GM12878 (cell line): ENCODE results near the gene KCTD6. TPM values are rescaled to one million over a fixed set of nuclear protein-coding genes. Genes with fewer than 3 reads are reported as not detected.

Source experiments
- ATAC-seq: fragments of 200-7000 bp; cut with Tn5 transposase; 3 replicates; pipeline ENCODE4 v1.9.1; 2020; ENCODE audit warnings: mild to moderate bottlenecking, moderate library complexity
- BruUV-seq: library from RNA; stranded (reverse); fragments of 400-500 nt; replicated peaks from 2 replicates; lab custom pipeline; 2021; lab: Mats Ljungman, UMichigan
- CTCF ChIA-PET: fragments of 300-600 bp; sonication (Branson Sonifier 250); formaldehyde crosslinking; extraction: SDS; loops from one replicate; lab custom pipeline; 2021; ENCODE audit warnings: inconsistent platforms; lab: Yijun Ruan, JAX
- POLR2A ChIA-PET: fragments of 350-600 bp; formaldehyde crosslinking; extraction: SDS; loops from one replicate; lab custom pipeline; 2021; ENCODE audit warnings: inconsistent platforms; lab: Charles Lee
- RAD21 ChIA-PET: fragments of 300-600 bp; sonication (Branson Sonifier 250); formaldehyde crosslinking; loops from one replicate; lab custom pipeline; 2023; ENCODE audit warnings: antibody characterized with exemption; ENCODE audit not compliant: unreplicated experiment; lab: Charles Lee
- SMC1A ChIA-PET: fragments of 300-600 bp; sonication (Branson Sonifier 250); formaldehyde crosslinking; loops from one replicate; lab custom pipeline; 2023; ENCODE audit not compliant: unreplicated experiment, uncharacterized antibody; lab: Charles Lee
- DNase-seq: peaks from one replicate; pipeline ENCODE4 v3.0.0-alpha.2; 2011; ENCODE audit warnings: low read depth, low spot score
- FAIRE-seq: peaks from 3 replicates; lab custom pipeline; 2011; peaks lifted over from hg19 to GRCh38; lab: Jason Lieb, UNC
- H2AFZ ChIP-seq: 2 replicates; pipeline ENCODE4 v1.6.0; 2011; ENCODE audit warnings: low read depth, low read length, control low read depth; ENCODE audit not compliant: control insufficient read depth
- H3K27ac ChIP-seq: 2 replicates; pipeline ENCODE4 v1.5.1; 2011; ENCODE audit warnings: control low read depth; ENCODE audit not compliant: control insufficient read depth, insufficient read depth
- H3K27me3 ChIP-seq, 2 experiments: replicated peaks in 1 of 2; 2 replicates each; pipeline versions ENCODE4 v1.6.0 to v1.6.1; 2011; ENCODE audit warnings: low read length in 1 of 2; ENCODE audit not compliant: control insufficient read depth in 2 of 2, insufficient read depth in 2 of 2
- H3K36me3 ChIP-seq, 2 experiments: 2 replicates each; pipeline ENCODE4 v1.5.1; 2011; ENCODE audit warnings: low read length in 1 of 2; ENCODE audit not compliant: control insufficient read depth in 2 of 2, insufficient read depth in 2 of 2
- H3K4me1 ChIP-seq: 2 replicates; pipeline ENCODE4 v1.6.1; 2011; ENCODE audit warnings: mild to moderate bottlenecking, low read length, moderate library complexity, mixed read lengths; ENCODE audit not compliant: control insufficient read depth, insufficient read depth
- H3K4me2 ChIP-seq: 2 replicates; pipeline ENCODE4 v1.6.0; 2011; ENCODE audit warnings: control low read depth; ENCODE audit not compliant: control insufficient read depth, insufficient read depth
- H3K4me3 ChIP-seq: fragments of 200-600 bp; sonication (generic); 2 replicates; pipeline ENCODE4 v1.5.1; 2016
- H3K79me2 ChIP-seq: 2 replicates; pipeline ENCODE4 v1.6.0; 2011; ENCODE audit warnings: low read length; ENCODE audit not compliant: control insufficient read depth, insufficient read depth
- H3K9ac ChIP-seq: 2 replicates; pipeline ENCODE4 v1.8.0; 2011; ENCODE audit warnings: low read length, control low read depth, mixed read lengths; ENCODE audit not compliant: control insufficient read depth, insufficient read depth
- H3K9me3 ChIP-seq: replicated peaks from 3 replicates; pipeline ENCODE4 v1.5.1; 2011; ENCODE audit warnings: mild to moderate bottlenecking, low read length; ENCODE audit not compliant: control insufficient read depth, insufficient read depth
- H4K20me1 ChIP-seq: 2 replicates; pipeline ENCODE4 v1.6.0; 2011; ENCODE audit not compliant: control insufficient read depth, insufficient read depth
- CREB1 ChIP-seq: IDR thresholded peaks from 2 replicates; pipeline ENCODE4 v1.6.1; 2012; ENCODE audit warnings: low read depth, mild to moderate bottlenecking, inconsistent platforms
- LARP7 ChIP-seq: fragments of 450-650 bp; IDR thresholded peaks from 2 replicates; pipeline ENCODE4 v1.6.1; 2017; ENCODE audit warnings: mild to moderate bottlenecking
- WGBS: methylation state at CpG from one replicate; pipeline ENCODE4 v1.1.6; 2016; ENCODE audit warnings: low lambda C conversion rate; ENCODE audit not compliant: insufficient replicate concordance, insufficient coverage; ENCODE audit errors: missing lambda C conversion rate; 5-methylcytosine and 5-hydroxymethylcytosine counted together
- in situ Hi-C: fragments of 300-500 bp; cut with MboI; formaldehyde crosslinking; loops from 9 replicates; pipeline ENCODE4 v1.14.3; 2018; ENCODE audit warnings: mixed read lengths
- intact Hi-C: fragments of 100-400 bp; cut with micrococcal nuclease; formaldehyde crosslinking; loops from one replicate; pipeline ENCODE4 v1.14.2; 2022; ENCODE audit not compliant: unreplicated experiment
- polyA plus RNA-seq, 11 experiments: library from polyadenylated mRNA; depleted of rRNA in 4 of 11; unstranded in 6 of 11; stranded (reverse) in 5 of 11; fragments of >200 nt; fragmentation: Nextera tagmentation in 4 of 11; fragmentation: Illumina TruSeq in 1 of 11; extraction: Ambion mirVana in 4 of 11; extraction: Trizol in 1 of 11; gene quantifications; 1 replicate in 1 of 11; 2 replicates in 10 of 11; pipeline versions ENCODE4 v1.2.1 to v1.2.3, GENCODE V29; 2011 to 2016; ENCODE audit warnings: inconsistent platforms in 2 of 11, missing spikeins in 2 of 11, low read depth in 1 of 11
- total RNA-seq, 4 experiments: library from RNA; depleted of rRNA in 3 of 4; stranded (reverse); fragments of >200 nt in 3 of 4; fragmentation: Illumina TruSeq in 1 of 4; extraction: Trizol in 1 of 4; gene quantifications; 2 replicates each; pipeline versions ENCODE4 v1.2.1 to v1.2.3, GENCODE V29; 2013 to 2021
- TF ChIP-seq, protein P1 (sequence below): fragments of 450-650 bp; IDR thresholded peaks from 2 replicates; pipeline ENCODE4 v1.6.1; 2017; ENCODE audit warnings: mild to moderate bottlenecking

KCTD6 gene
- total and polyA plus RNA-seq, 10 of the 15 experiments (the other 5 are each of a cell fraction or from before 2014, with no cell fraction given), result 5.2 to 10.7 (median 8.7) TPM

DNA sequence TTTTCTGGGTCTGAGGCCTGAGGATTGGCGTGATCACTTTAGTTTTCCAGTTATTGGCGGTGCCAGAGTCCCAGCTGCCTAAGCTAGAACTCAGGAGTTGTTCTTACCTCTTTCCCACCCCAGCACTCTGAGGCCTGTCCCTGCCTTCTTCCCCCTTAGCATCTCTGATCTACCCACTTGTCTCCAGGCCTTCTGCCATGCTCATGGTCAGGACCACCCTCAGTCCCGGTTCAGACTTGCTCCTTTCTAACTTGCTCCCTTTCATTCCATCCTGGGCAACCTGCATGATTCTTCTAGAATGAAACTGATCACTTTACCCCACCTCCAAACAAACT, 29.4 kb downstream of the KCTD6 start:
- no peak for ATAC-seq

More for the DNA sequence above, 29.4 kb downstream of the KCTD6 start:
- FAIRE-seq (no peak), DNase-seq (no peak)
- ChIA-PET SMC1A (interaction anchor here (1.1 to 1.4 kb wide), 2 partner anchors 10 to 29 kb away, joined by 3 to 4 read pairs; partner anchors contain the start of gene KCTD6), RAD21 (no interaction called here), POLR2A (no interaction called here), CTCF (interaction anchor here (0.7 to 1.3 kb wide), 2 partner anchors 12 to 28 kb away, joined by 3 to 4 read pairs; no protein-coding TSS in a partner anchor)
- no TSS peak for BruUV-seq
- no peak overlapping the region for H3K4me3 ChIP-seq
- no peak overlapping the region for H3K9ac ChIP-seq
- TF ChIP-seq CREB1 (no peak), LARP7 (0 out of 2 replicates have a peak, but pooled peaks have one; percentile 24)
- TF ChIP-seq, protein P1, sequence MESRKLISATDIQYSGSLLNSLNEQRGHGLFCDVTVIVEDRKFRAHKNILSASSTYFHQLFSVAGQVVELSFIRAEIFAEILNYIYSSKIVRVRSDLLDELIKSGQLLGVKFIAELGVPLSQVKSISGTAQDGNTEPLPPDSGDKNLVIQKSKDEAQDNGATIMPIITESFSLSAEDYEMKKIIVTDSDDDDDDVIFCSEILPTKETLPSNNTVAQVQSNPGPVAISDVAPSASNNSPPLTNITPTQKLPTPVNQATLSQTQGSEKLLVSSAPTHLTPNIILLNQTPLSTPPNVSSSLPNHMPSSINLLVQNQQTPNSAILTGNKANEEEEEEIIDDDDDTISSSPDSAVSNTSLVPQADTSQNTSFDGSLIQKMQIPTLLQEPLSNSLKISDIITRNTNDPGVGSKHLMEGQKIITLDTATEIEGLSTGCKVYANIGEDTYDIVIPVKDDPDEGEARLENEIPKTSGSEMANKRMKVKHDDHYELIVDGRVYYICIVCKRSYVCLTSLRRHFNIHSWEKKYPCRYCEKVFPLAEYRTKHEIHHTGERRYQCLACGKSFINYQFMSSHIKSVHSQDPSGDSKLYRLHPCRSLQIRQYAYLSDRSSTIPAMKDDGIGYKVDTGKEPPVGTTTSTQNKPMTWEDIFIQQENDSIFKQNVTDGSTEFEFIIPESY, result no peak
- intact Hi-C loops (no loop called here), in situ Hi-C loops (no loop called here)
- no peak overlapping the region for H2AFZ ChIP-seq
- H3K27ac ChIP-seq, result no peak overlapping the region
- no peak overlapping the region for H3K4me2 ChIP-seq
- H3K27me3 ChIP-seq, result no peaks in the 10 kb centered on the region
- no peaks in the 10 kb centered on the region for H3K79me2 ChIP-seq
- H3K36me3 ChIP-seq, result no peaks in the 10 kb centered on the region
- WGBS, result 37% methylated on average over 3 of the region's 3 CpGs
- no peaks in the 10 kb centered on the region for H4K20me1 ChIP-seq
- no peaks in the 10 kb centered on the region for H3K4me1 ChIP-seq
- H3K9me3 ChIP-seq, result no peaks in the 10 kb centered on the region
